Smooth muscle cell (in vitro differentiated cells): ENCODE data around the gene MGME1. TPM values are rescaled to one million over a fixed set of nuclear protein-coding genes. Genes with fewer than 3 reads are reported as not detected.

Source experiments
- DNase-seq: peaks from one replicate; lab custom pipeline; 2025; ENCODE audit not compliant: unreplicated experiment; lab: John Stamatoyannopoulos, UW
- H2AFZ ChIP-seq: fragments of 200-600 bp; sonication (generic); 2 replicates; pipeline ENCODE4 v1.6.0; 2016; ENCODE audit warnings: antibody characterized with exemption, low read depth, mild to moderate bottlenecking
- H3F3A ChIP-seq: fragments of 200-600 bp; sonication (generic); 2 replicates; pipeline ENCODE4 v1.6.0; 2017; ENCODE audit warnings: antibody characterized with exemption, low read depth
- H3K27ac ChIP-seq: fragments of 200-600 bp; sonication (generic); 2 replicates; pipeline ENCODE4 v1.5.1; 2016; ENCODE audit warnings: low read depth, mild to moderate bottlenecking
- H3K27me3 ChIP-seq: fragments of 200-600 bp; sonication (generic); 2 replicates; pipeline ENCODE4 v1.6.1; 2016; ENCODE audit warnings: low read depth, mild to moderate bottlenecking
- H3K36me3 ChIP-seq: fragments of 200-600 bp; sonication (generic); 2 replicates; pipeline ENCODE4 v1.5.1; 2016; ENCODE audit warnings: low read depth
- H3K4me1 ChIP-seq: fragments of 200-600 bp; sonication (generic); 2 replicates; pipeline ENCODE4 v1.5.1; 2016; ENCODE audit warnings: low read depth
- H3K4me2 ChIP-seq: fragments of 200-600 bp; sonication (generic); 2 replicates; pipeline ENCODE4 v1.6.0; 2016; ENCODE audit warnings: mild to moderate bottlenecking
- H3K4me3 ChIP-seq: fragments of 200-600 bp; sonication (generic); 2 replicates; pipeline ENCODE4 v1.5.1; 2016; ENCODE audit warnings: mild to moderate bottlenecking
- H3K79me2 ChIP-seq: fragments of 200-600 bp; sonication (generic); 2 replicates; pipeline ENCODE4 v1.6.0; 2016; ENCODE audit warnings: low read depth, mild to moderate bottlenecking
- H3K9ac ChIP-seq: fragments of 200-600 bp; sonication (generic); 2 replicates; pipeline ENCODE4 v1.6.0; 2016; ENCODE audit warnings: low read depth
- H3K9me3 ChIP-seq: fragments of 200-600 bp; sonication (generic); replicated peaks from 2 replicates; pipeline ENCODE4 v1.5.1; 2016; ENCODE audit warnings: low read depth
- H4K20me1 ChIP-seq: fragments of 200-600 bp; sonication (generic); 2 replicates; pipeline ENCODE4 v1.6.0; 2016; ENCODE audit warnings: low read depth
- WGBS: methylation state at CpG from one replicate; pipeline ENCODE4 v1.1.7; 2016; ENCODE audit warnings: low lambda C conversion rate; 5-methylcytosine and 5-hydroxymethylcytosine counted together
- polyA plus RNA-seq: library from polyadenylated mRNA; unstranded; fragments of >200 nt; fragmentation: Nextera tagmentation; extraction: Ambion mirVana; gene quantifications from 2 replicates; pipeline ENCODE4 v1.2.1, GENCODE V29; 2016
- total RNA-seq: library from RNA; depleted of rRNA; stranded (reverse); fragments of >200 nt; gene quantifications from 2 replicates; pipeline ENCODE4 v1.2.3, GENCODE V29; 2014
- TF ChIP-seq, protein P1 (sequence below): fragments of 200-600 bp; sonication (generic); IDR thresholded peaks from 2 replicates; pipeline ENCODE4 v1.5.1; 2017; ENCODE audit warnings: borderline replicate concordance, mild to moderate bottlenecking, antibody characterized with exemption; ENCODE audit not compliant: insufficient read depth, poor library complexity, severe bottlenecking

The MGME1 gene
- total and polyA plus RNA-seq, 2 experiments from 2014 or later, result 15.7 to 16.0 TPM

DNA sequence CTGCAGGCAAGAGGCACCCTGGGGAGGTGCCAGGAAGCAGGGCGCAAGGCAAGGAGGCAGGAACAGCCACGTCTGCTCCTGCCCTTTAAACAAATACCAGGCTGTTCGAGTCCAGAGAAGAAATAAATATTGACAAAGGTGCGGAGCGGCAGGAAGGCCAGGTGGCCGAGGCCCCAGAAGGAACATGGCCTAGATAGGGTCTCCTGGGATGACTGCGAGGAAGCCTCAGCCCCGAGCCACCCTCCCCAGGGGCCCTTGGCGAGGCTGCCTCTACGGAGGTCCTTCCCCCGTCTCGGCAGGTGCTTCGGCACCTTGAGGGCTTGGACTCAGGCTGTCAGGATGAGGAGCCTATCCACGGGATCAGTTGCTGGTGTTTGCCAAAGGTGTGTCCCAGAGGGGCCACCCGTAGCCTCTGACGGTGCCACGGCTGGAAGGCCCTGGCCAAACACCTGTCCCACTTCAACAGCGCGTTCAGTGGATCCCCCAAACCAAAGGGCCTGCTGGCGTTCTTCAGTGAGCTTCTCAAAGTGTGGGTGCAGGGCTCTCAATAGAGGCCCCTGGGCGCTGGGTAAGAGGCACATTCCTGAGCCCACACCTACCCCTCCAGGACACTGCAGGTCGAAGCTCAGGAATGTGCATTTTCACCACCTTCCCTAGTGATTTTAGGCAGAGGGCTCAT, 40.0 kb upstream of the MGME1 start:
- no peaks in the 10 kb centered on the region for H3K27me3 ChIP-seq
- peaks cover 1% of the 10 kb centered on the region for H3K4me1 ChIP-seq
- H3K9ac ChIP-seq, result no peak overlapping the region
- no peak overlapping the region for H3K4me2 ChIP-seq
- H4K20me1 ChIP-seq, result no peaks in the 10 kb centered on the region
- no peaks in the 10 kb centered on the region for H3K79me2 ChIP-seq
- no peaks in the 10 kb centered on the region for H3K9me3 ChIP-seq
- H3K27ac ChIP-seq, result no peak overlapping the region
- no peak overlapping the region for H2AFZ ChIP-seq
- no peaks in the 10 kb centered on the region for H3K36me3 ChIP-seq
- DNase-seq, result no peak
- TF ChIP-seq, protein P1, sequence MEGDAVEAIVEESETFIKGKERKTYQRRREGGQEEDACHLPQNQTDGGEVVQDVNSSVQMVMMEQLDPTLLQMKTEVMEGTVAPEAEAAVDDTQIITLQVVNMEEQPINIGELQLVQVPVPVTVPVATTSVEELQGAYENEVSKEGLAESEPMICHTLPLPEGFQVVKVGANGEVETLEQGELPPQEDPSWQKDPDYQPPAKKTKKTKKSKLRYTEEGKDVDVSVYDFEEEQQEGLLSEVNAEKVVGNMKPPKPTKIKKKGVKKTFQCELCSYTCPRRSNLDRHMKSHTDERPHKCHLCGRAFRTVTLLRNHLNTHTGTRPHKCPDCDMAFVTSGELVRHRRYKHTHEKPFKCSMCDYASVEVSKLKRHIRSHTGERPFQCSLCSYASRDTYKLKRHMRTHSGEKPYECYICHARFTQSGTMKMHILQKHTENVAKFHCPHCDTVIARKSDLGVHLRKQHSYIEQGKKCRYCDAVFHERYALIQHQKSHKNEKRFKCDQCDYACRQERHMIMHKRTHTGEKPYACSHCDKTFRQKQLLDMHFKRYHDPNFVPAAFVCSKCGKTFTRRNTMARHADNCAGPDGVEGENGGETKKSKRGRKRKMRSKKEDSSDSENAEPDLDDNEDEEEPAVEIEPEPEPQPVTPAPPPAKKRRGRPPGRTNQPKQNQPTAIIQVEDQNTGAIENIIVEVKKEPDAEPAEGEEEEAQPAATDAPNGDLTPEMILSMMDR, result no peak
- WGBS, result 85% methylated on average over 22 of the region's 22 CpGs
- no peaks in the 10 kb centered on the region for H3F3A ChIP-seq
- no peak overlapping the region for H3K4me3 ChIP-seq

DNA sequence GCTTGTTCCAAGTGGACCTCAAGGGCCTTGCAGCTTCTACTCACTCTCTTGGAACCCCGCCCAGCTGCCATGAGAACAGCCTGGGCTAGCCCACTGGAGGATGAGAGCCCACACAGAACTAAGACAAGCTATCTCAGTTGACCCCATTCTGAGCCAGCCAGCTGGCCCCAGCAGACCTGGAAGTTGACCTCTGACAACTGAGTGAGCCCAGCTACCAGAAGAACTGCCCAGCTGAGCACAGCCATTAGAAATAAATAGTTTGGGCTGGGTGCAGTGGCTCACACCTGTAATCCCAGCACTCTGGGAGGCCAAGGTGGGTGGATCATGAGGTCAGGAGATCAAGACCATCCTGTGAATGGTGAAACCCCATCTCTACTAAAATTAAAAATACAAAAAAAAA, 37.3 kb upstream of the MGME1 start:
- Histone ChIP-seq H3K4me3 (no peak overlapping the region), H3K79me2 (no peaks in the 10 kb centered on the region), H3K4me2 (no peak overlapping the region), H3K4me1 (peaks cover 16% of the 10 kb centered on the region), H3K36me3 (no peaks in the 10 kb centered on the region), H3K9me3 (no peaks in the 10 kb centered on the region), H2AFZ (no peak overlapping the region), H3F3A (no peaks in the 10 kb centered on the region), H4K20me1 (peaks cover under 1% of the 10 kb centered on the region), H3K9ac (no peak overlapping the region), H3K27ac (no peak overlapping the region), H3K27me3 (no peaks in the 10 kb centered on the region)
- TF ChIP-seq, protein P1, result no peak
- no peak for DNase-seq
- 100% methylated on average over 1 of the region's 1 CpG for WGBS

DNA sequence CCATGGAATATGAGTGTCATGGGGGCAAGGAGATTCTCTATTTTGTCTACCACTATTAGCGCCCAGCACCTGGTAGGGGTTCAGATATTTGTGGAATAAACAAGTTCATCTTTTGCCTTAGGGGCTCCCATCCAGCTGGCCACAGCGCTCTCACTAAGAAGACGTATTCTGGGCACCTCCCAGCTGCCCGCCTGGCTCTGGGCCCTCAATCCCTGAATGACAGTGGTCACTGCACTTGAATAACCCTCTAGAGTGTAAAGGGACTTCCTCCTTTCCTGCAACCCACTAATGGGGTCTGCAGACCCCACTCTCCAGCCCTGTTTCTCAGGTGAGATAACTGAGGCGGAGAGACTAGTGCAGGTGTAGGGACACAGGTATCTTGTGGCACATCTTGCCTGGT, 36.4 kb upstream of the MGME1 start:
- H3K36me3 ChIP-seq, result no peaks in the 10 kb centered on the region
- H3F3A ChIP-seq, result no peaks in the 10 kb centered on the region
- H3K27me3 ChIP-seq, result no peaks in the 10 kb centered on the region
- H3K79me2 ChIP-seq, result no peaks in the 10 kb centered on the region
- 96% methylated on average over 5 of the region's 5 CpGs for WGBS
- H3K27ac ChIP-seq, result no peak overlapping the region
- H2AFZ ChIP-seq, result no peak overlapping the region
- peaks cover 5% of the 10 kb centered on the region for H4K20me1 ChIP-seq
- H3K9ac ChIP-seq, result no peak overlapping the region
- no peak overlapping the region for H3K4me2 ChIP-seq
- no peak overlapping the region for H3K4me3 ChIP-seq
- no peak for DNase-seq
- TF ChIP-seq, protein P1, result no peak
- no peaks in the 10 kb centered on the region for H3K9me3 ChIP-seq
- H3K4me1 ChIP-seq, result peaks cover 22% of the 10 kb centered on the region

DNA sequence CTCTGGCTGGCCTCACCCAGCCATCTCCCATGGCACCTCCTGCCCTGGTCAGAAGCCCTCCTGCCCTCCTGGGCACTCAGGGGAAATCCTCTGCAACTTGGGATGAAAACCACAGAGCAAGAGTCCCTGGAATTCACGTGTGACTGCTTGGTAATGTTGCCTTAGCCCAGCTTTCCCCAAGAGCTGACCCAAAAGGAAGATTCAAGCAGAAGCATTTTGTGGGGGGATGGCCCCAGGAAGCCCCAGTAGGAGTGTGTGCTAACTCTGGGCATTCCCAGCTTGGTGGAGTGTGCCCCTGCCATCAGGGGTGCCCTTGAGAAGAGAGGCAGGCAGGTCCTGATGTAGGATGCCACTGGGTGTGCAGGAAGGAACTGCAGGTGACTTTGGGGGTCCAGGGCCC, 35.7 kb upstream of the MGME1 start:
- WGBS, result 88% methylated on average over 1 of the region's 1 CpG
- no peak for DNase-seq
- H3K36me3 ChIP-seq, result no peaks in the 10 kb centered on the region
- H4K20me1 ChIP-seq, result peaks cover 5% of the 10 kb centered on the region
- no peak overlapping the region for H3K4me3 ChIP-seq
- no peak overlapping the region for H3K4me2 ChIP-seq
- H3K4me1 ChIP-seq, result peaks cover 22% of the 10 kb centered on the region
- no peaks in the 10 kb centered on the region for H3K27me3 ChIP-seq
- H2AFZ ChIP-seq, result no peak overlapping the region
- H3K27ac ChIP-seq, result no peak overlapping the region
- TF ChIP-seq, protein P1, result no peak
- peaks cover 2% of the 10 kb centered on the region for H3F3A ChIP-seq
- H3K79me2 ChIP-seq, result no peaks in the 10 kb centered on the region
- no peak overlapping the region for H3K9ac ChIP-seq
- H3K9me3 ChIP-seq, result no peaks in the 10 kb centered on the region
